Measurements from ENCODE around the gene HS6ST3.

HS6ST3 gene

DNA sequence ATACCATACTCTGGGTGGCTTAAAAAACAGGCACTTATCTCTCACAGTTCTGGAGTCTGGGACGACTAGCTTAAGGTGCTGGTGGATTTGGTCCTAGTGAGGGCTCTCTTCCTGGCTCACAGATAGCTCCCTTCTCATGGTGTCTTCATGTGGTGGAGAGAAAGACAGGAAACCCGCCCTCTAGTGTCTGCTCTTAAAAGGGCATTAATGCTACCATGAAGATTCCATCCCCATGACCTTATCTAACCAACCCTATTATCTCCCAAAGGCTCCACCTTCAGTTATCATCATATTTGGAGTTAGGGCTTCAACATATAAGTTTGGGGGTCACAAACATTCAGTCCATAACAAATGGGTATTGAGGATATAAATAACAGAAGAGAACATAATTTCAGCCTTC lies 139.4 kb downstream of the HS6ST3 start:
- H3K27ac ChIP-seq (ENCODE audit: low read length, poor library complexity, severe bottlenecking), result no peak overlapping the region
- no peak overlapping the region for H3K18ac ChIP-seq (ENCODE audit: low read depth in 1 of 2, low read length in 2 of 2)
- H4K91ac ChIP-seq (ENCODE audit: low read length), result no peak overlapping the region
- H2BK15ac ChIP-seq (ENCODE audit: low read depth, poor library complexity, severe bottlenecking), result no peak overlapping the region
- no peak overlapping the region for H4K8ac ChIP-seq (ENCODE audit: low read length)
- no peak overlapping the region for H3K9ac ChIP-seq (ENCODE audit: low read length)
- DNase-seq, result peak; percentile 17
- H3K14ac ChIP-seq (ENCODE audit: low read length in 2 of 2), result no peak overlapping the region
- H3K9me3 ChIP-seq (ENCODE audit: control insufficient read depth, low read length), result peaks cover 6% of the 10 kb centered on the region
- no peak overlapping the region for H2BK5ac ChIP-seq (ENCODE audit: low read depth, low read length, poor library complexity, severe bottlenecking)
- H3K4me2 ChIP-seq (ENCODE audit: low read length, poor library complexity, severe bottlenecking), result no peak overlapping the region
- H3K23ac ChIP-seq (ENCODE audit: low read length in 2 of 2), result no peak overlapping the region
- no peak overlapping the region for H2BK120ac ChIP-seq (ENCODE audit: low read depth, low read length)
- WGBS, result 0% methylated on average over 2 of the region's 2 CpGs
- H2AK5ac ChIP-seq (ENCODE audit: low read length, severe bottlenecking), result no peak overlapping the region
- no peaks in the 10 kb centered on the region for H3K36me3 ChIP-seq (ENCODE audit: control insufficient read depth in 1 of 2, insufficient read depth in 2 of 2, low read depth in 1 of 2, low read length in 2 of 2)
- no peaks in the 10 kb centered on the region for H3K27me3 ChIP-seq (ENCODE audit: control insufficient read depth in 1 of 2, insufficient read depth in 1 of 2, low read length in 2 of 2)
- H3K4ac ChIP-seq (ENCODE audit: low read depth in 1 of 2, low read length in 2 of 2), result no peak overlapping the region
- H3K4me1 ChIP-seq (ENCODE audit: control insufficient read depth, insufficient read depth, low read depth, low read length), result no peaks in the 10 kb centered on the region
- H2AFZ ChIP-seq (ENCODE audit: low read depth, low read length), result no peak overlapping the region
- H3K4me3 ChIP-seq (ENCODE audit: insufficient read depth in 1 of 2, low read depth in 1 of 2, low read length in 2 of 2), result no peak overlapping the region
- no peak overlapping the region for H2BK12ac ChIP-seq (ENCODE audit: low read length in 2 of 2)
- H3K79me1 ChIP-seq (replicated peaks; ENCODE audit: low read length, poor library complexity, severe bottlenecking), result no peaks in the 10 kb centered on the region

DNA sequence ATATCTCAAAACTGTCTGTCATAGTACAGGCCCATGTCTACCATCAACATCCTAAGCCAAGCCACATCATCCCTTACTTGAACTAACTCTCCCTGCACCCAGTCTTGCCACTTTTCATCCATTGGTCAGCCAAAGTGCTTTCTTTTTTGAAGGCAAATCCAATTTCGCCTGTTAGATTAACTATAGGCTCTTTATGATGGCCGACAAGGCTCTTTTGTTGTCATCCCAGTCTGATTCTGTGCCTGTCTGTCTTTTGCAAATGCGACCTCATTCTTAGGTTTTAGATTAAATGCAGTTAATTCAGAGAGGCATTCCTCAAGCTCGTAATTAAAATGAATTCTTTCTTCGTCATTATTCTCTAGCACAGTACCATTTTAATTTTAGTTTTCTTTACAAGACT lies 148.3 kb downstream of the HS6ST3 start:
- Histone ChIP-seq H3K9ac (ENCODE audit: low read length) (no peak overlapping the region), H3K79me1 (replicated peaks; ENCODE audit: low read length, poor library complexity, severe bottlenecking) (no peaks in the 10 kb centered on the region), H3K4me1 (ENCODE audit: control insufficient read depth, insufficient read depth, low read depth, low read length) (no peaks in the 10 kb centered on the region), H3K36me3 (ENCODE audit: control insufficient read depth in 1 of 2, insufficient read depth in 2 of 2, low read depth in 1 of 2, low read length in 2 of 2) (no peaks in the 10 kb centered on the region), H3K4ac (ENCODE audit: low read depth in 1 of 2, low read length in 2 of 2) (no peak overlapping the region), H3K9me3 (ENCODE audit: control insufficient read depth, low read length) (peaks cover 4% of the 10 kb centered on the region), H3K27ac (ENCODE audit: low read length, poor library complexity, severe bottlenecking) (no peak overlapping the region), H2BK15ac (ENCODE audit: low read depth, poor library complexity, severe bottlenecking) (no peak overlapping the region), H2BK5ac (ENCODE audit: low read depth, low read length, poor library complexity, severe bottlenecking) (no peak overlapping the region), H3K23ac (ENCODE audit: low read length in 2 of 2) (no peak overlapping the region), H3K27me3 (ENCODE audit: control insufficient read depth in 1 of 2, insufficient read depth in 1 of 2, low read length in 2 of 2) (no peaks in the 10 kb centered on the region), H2BK120ac (ENCODE audit: low read depth, low read length) (no peak overlapping the region), H3K4me2 (ENCODE audit: low read length, poor library complexity, severe bottlenecking) (no peak overlapping the region), H3K14ac (ENCODE audit: low read length in 2 of 2) (no peak overlapping the region), H2BK12ac (ENCODE audit: low read length in 2 of 2) (no peak overlapping the region), H4K91ac (ENCODE audit: low read length) (no peak overlapping the region), H2AK5ac (ENCODE audit: low read length, severe bottlenecking) (no peak overlapping the region), H4K8ac (ENCODE audit: low read length) (no peak overlapping the region), H3K18ac (ENCODE audit: low read depth in 1 of 2, low read length in 2 of 2) (no peak overlapping the region), H3K4me3 (ENCODE audit: insufficient read depth in 1 of 2, low read depth in 1 of 2, low read length in 2 of 2) (no peak overlapping the region), H2AFZ (ENCODE audit: low read depth, low read length) (no peak overlapping the region)
- 93% methylated on average over 2 of the region's 5 CpGs for WGBS
- DNase-seq, result no peak

DNA sequence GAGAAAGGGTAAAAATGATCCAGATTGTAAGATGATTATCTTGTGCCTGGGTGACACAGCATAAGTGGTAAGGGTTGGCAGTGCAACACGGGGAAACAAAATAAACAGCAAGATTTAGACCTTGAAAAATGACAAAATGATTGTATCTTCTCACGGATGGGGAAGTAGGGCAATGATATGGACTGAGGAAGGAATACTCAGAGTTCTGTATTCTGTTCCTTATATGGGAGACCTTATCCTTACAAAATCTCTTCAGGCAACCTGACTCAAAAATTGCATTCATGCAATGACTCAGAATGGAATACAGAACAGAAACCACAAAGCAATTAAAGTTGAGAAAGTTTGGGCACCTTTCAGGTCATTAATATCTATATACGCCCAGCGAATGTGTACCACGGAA lies 149.0 kb downstream of the HS6ST3 start:
- H2AK5ac ChIP-seq (ENCODE audit: low read length, severe bottlenecking), result no peak overlapping the region
- H3K23ac ChIP-seq (ENCODE audit: low read length in 2 of 2), result no peak overlapping the region
- no peak overlapping the region for H4K8ac ChIP-seq (ENCODE audit: low read length)
- no peak for DNase-seq
- no peak overlapping the region for H2BK15ac ChIP-seq (ENCODE audit: low read depth, poor library complexity, severe bottlenecking)
- no peak overlapping the region for H3K27ac ChIP-seq (ENCODE audit: low read length, poor library complexity, severe bottlenecking)
- H3K79me1 ChIP-seq (replicated peaks; ENCODE audit: low read length, poor library complexity, severe bottlenecking), result no peaks in the 10 kb centered on the region
- H3K27me3 ChIP-seq (ENCODE audit: control insufficient read depth in 1 of 2, insufficient read depth in 1 of 2, low read length in 2 of 2), result no peaks in the 10 kb centered on the region
- H3K4me2 ChIP-seq (ENCODE audit: low read length, poor library complexity, severe bottlenecking), result no peak overlapping the region
- no peak overlapping the region for H3K14ac ChIP-seq (ENCODE audit: low read length in 2 of 2)
- H2BK5ac ChIP-seq (ENCODE audit: low read depth, low read length, poor library complexity, severe bottlenecking), result peak overlapping the region; percentile 8
- WGBS, result 83% methylated on average over 1 of the region's 5 CpGs
- H3K9me3 ChIP-seq (ENCODE audit: control insufficient read depth, low read length), result peaks cover 4% of the 10 kb centered on the region
- H3K36me3 ChIP-seq (ENCODE audit: control insufficient read depth in 1 of 2, insufficient read depth in 2 of 2, low read depth in 1 of 2, low read length in 2 of 2), result no peaks in the 10 kb centered on the region
- no peak overlapping the region for H4K91ac ChIP-seq (ENCODE audit: low read length)
- no peak overlapping the region for H2BK12ac ChIP-seq (ENCODE audit: low read length in 2 of 2)
- no peak overlapping the region for H2AFZ ChIP-seq (ENCODE audit: low read depth, low read length)
- H3K4me1 ChIP-seq (ENCODE audit: control insufficient read depth, insufficient read depth, low read depth, low read length), result no peaks in the 10 kb centered on the region
- no peak overlapping the region for H3K4me3 ChIP-seq (ENCODE audit: insufficient read depth in 1 of 2, low read depth in 1 of 2, low read length in 2 of 2)
- no peak overlapping the region for H3K18ac ChIP-seq (ENCODE audit: low read depth in 1 of 2, low read length in 2 of 2)
- H2BK120ac ChIP-seq (ENCODE audit: low read depth, low read length), result no peak overlapping the region
- H3K9ac ChIP-seq (ENCODE audit: low read length), result no peak overlapping the region
- no peak overlapping the region for H3K4ac ChIP-seq (ENCODE audit: low read depth in 1 of 2, low read length in 2 of 2)

DNA sequence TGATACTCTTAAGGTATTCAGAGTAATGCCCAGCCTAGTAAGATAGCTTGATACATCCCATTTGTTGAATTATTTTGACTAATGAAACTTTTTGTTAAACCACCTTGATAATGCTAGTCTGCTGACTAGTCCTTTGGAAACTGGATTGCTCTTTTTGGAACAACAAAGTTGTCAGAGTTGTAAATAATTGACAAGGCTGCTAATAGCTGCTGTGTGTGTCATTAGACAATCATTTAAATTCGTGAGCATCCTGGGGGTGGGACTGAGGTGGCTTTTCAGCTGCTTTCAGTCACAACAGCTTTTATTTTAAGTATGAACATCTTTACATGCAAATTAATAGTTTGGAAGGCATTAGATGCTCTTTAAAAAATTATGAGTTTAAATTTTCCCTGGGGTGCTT lies 153.5 kb downstream of the HS6ST3 start:
- no peak overlapping the region for H3K27ac ChIP-seq (ENCODE audit: low read length, poor library complexity, severe bottlenecking)
- WGBS, result no CpG with 5 or more reads among the region's 1 CpG
- H3K4me3 ChIP-seq (ENCODE audit: insufficient read depth in 1 of 2, low read depth in 1 of 2, low read length in 2 of 2), result no peak overlapping the region

More for the DNA sequence above, 153.5 kb downstream of the HS6ST3 start:
- H3K36me3 ChIP-seq (ENCODE audit: control insufficient read depth in 1 of 2, insufficient read depth in 2 of 2, low read depth in 1 of 2, low read length in 2 of 2), result no peaks in the 10 kb centered on the region
- no peaks in the 10 kb centered on the region for H3K9me3 ChIP-seq (ENCODE audit: control insufficient read depth, low read length)
- no peaks in the 10 kb centered on the region for H3K4me1 ChIP-seq (ENCODE audit: control insufficient read depth, insufficient read depth, low read depth, low read length)
- H3K18ac ChIP-seq (ENCODE audit: low read depth in 1 of 2, low read length in 2 of 2), result no peak overlapping the region
- no peak overlapping the region for H3K4me2 ChIP-seq (ENCODE audit: low read length, poor library complexity, severe bottlenecking)
- no peak overlapping the region for H2BK15ac ChIP-seq (ENCODE audit: low read depth, poor library complexity, severe bottlenecking)
- no peak overlapping the region for H4K8ac ChIP-seq (ENCODE audit: low read length)
- H3K9ac ChIP-seq (ENCODE audit: low read length), result no peak overlapping the region
- H2BK12ac ChIP-seq (ENCODE audit: low read length in 2 of 2), result no peak overlapping the region
- no peak for DNase-seq
- no peak overlapping the region for H2BK5ac ChIP-seq (ENCODE audit: low read depth, low read length, poor library complexity, severe bottlenecking)
- H3K4ac ChIP-seq (ENCODE audit: low read depth in 1 of 2, low read length in 2 of 2), result no peak overlapping the region
- H4K91ac ChIP-seq (ENCODE audit: low read length), result no peak overlapping the region
- H3K14ac ChIP-seq (ENCODE audit: low read length in 2 of 2), result no peak overlapping the region
- no peak overlapping the region for H2AFZ ChIP-seq (ENCODE audit: low read depth, low read length)
- no peak overlapping the region for H3K23ac ChIP-seq (ENCODE audit: low read length in 2 of 2)
- no peak overlapping the region for H2AK5ac ChIP-seq (ENCODE audit: low read length, severe bottlenecking)
- no peaks in the 10 kb centered on the region for H3K79me1 ChIP-seq (replicated peaks; ENCODE audit: low read length, poor library complexity, severe bottlenecking)
- no peak overlapping the region for H2BK120ac ChIP-seq (ENCODE audit: low read depth, low read length)
- H3K27me3 ChIP-seq (ENCODE audit: control insufficient read depth in 1 of 2, insufficient read depth in 1 of 2, low read length in 2 of 2), result no peaks in the 10 kb centered on the region
